Activated T-cell treated with anti-CD3 and anti-CD28 coated beads for 1 hour (primary cell): ENCODE measurements around the gene CDH26.

ENCODE experiments used
- DNase-seq: peaks from one replicate; pipeline ENCODE4 v3.0.0-alpha.2; 2020; ENCODE audit warnings: low read depth

The CDH26 gene

DNA sequence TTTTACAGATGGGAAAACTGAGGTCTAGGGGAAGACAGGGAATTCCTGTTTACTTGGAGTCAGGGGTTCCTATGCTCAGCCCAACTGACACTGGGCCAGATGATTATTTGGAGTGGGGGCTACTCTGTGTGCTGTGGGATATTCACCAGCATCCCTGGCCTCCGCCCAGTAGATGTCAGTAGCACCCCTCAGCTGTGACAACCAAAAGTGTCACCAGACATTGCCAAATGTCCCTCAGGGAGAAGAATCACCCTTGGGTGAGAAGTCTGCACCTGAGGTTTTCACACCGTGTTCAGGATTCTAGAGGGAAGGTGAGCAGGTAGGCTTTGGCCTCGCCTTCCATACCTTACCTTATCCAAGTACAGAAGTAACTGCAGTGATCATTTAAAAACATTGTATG lies 27.6 kb downstream of the CDH26 start:
- DNase-seq = no peak

DNA sequence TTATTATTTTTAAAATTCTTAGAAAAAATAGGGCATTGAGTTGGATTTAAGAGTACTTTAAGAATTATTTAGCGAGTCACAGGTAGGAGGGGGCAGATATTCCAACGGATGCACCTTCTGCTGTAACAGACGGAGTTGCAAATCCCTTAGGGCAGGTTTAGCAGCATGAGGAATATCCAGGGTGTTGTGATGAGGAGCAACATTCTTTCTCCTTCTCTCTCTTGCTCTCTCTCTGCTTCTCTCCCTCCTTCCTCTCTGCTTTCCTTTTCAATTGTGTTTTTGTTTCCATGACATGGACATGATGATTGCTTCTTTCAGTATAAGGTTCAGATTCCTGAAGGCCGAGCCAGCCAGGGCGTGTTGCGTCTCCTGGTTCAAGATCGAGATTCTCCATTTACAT lies 28.9 kb downstream of the CDH26 start:
- no peak for DNase-seq

DNA sequence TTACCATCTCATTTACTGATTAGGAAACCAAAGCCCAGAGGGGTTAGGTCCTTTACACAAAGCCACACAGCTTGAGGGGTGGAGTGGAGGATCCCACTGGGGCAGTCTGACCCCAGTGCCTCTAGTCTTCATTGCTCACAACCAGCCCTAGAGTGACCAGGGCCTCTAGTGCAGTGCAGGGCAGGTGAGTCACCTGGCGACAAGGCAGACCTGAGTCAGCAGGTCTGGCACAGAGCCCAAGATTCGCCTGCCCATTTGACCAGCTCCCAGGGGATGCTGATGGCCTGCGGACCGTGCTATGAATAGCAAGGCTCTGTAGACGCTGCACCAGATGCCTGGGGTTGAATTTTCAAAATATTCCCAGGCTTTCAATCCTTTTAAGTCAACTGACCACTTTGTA lies 29.9 kb downstream of the CDH26 start:
- no peak for DNase-seq

DNA sequence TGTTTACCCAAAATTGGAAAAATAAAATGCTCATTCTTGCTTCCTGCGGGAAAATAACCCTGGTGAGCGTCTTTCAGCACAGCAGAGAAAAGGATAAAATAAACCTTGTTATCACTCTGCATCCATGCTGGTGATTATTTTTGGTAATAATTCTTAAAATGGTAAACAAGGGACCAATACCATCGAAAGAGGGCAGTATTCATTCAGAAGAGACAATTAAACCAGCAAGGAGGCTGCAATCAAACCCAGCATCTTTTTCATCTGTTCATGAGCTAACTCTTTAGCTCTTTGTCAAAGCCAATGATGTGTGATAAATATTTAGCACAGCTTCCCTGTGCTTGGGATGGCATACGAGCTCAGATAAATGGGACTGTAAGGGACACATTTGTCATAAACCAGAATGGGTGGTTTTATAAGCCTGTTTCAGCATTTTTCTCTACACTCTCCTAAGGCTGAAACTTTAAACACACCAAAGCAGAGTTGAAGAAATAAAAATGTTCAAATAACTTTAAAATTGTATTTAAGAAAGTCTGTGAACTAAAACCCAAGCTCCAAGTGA lies 34.4 kb downstream of the CDH26 start:
- no peak for DNase-seq

DNA sequence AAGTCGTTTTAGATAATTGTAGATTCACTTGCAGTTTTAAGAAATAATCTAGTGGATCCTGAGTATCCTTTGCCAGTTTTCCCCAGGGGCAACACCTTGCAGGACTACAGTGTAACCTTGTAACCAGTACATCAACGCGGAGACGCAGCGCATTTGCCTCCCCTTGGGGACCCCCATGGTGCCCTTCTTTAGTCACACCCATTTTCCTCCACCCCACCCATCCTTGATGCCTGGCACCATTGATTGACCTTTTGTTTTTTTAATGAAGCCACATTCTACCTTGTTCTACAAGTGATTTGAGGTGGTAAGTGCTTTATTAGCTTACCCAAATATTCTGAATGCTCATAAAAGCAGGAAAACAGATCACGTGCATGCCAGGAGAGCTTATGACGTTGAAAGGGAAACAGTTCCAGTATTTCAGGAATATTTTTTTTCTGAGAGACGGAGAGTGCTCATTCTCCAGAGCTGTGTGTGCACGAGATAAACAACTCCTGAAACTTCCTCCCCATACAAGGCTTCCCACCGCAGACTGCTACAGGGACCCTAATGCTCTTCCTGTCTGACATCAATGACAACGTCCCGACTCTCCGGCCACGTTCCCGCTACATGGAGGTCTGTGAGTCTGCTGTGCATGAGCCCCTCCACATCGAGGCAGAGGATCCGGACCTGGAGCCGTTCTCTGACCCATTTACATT lies 35.7 kb downstream of the CDH26 start:
- DNase-seq = no peak

DNA sequence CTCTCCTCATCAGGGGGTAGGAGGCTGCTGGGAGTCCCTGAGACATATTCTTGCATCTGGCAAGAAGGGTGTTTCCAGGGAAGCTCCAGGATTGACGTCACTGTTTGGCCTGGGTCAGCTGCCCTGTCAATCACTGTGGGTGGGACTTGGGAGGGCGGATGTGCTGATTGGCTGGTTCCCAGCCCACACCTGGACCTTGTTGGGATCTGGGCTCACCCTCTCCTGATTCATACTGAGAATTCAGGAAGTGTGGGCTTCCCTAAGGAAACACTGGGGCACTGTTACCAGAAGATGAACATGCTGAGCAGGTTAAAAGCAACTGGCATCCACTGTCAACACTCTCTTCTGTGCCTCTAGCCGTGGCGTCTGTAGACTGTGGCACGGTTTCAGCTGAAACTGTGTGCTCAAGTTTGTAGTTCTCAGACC lies 36.5 kb downstream of the CDH26 start:
- no peak for DNase-seq

DNA sequence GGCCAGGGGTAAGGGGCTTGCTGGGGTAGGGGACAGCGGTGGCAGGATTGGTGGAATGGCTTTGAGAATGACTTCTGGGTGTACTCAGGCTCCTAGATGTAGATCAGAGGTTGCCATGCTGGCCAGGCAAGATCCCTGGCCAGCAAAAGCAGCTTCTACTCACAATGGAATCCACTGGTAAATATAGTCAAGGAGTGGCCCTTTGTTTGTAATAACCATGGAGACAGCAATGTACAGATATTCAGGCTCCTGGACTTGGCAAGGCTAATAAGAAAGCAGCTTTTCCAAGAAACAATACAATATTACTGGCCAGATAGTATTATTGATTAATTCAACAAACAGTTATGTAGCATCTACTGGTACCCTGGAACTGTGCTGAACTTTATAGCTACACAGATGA lies 37.9 kb downstream of the CDH26 start:
- no peak for DNase-seq

DNA sequence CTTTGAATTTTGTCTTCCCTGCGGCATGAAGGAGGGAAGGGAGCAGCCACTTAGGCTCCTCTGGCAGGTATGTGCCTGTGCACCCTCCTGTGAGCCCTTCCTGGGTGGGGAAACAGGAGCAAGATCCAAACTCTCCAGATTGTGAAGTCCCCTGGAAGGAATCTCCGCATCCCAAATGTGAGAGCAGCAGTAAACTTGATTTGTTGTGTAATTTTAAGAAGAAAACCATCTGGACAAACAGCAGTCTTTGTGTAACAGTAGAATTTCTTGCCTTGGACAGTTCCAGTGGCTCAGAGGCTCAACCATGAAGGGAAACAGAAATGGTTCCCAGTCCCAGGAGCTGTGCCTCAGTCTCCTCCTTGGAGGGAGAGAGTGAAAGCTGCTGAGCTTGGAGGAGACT lies 39.7 kb downstream of the CDH26 start:
- DNase-seq = no peak

DNA sequence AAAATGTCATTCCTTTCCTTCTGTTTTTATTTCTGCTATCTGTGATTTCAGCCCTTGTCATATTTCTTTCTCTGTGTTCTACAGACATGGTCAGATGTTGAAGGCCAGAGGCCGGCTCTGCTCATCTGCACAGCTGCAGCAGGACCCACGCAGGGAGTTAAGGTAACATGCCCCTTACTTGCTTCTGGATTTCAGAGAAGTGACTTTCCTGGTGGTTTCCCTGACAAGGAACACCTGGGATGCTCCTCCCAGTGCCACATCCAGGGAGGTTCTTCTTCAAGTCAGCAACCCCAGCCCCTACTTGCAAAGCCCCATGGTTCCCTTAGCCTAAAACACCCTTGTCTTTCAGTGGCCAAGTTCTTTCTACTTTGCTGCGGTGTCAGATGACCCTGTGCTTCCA lies 41.3 kb downstream of the CDH26 start:
- DNase-seq = no peak

DNA sequence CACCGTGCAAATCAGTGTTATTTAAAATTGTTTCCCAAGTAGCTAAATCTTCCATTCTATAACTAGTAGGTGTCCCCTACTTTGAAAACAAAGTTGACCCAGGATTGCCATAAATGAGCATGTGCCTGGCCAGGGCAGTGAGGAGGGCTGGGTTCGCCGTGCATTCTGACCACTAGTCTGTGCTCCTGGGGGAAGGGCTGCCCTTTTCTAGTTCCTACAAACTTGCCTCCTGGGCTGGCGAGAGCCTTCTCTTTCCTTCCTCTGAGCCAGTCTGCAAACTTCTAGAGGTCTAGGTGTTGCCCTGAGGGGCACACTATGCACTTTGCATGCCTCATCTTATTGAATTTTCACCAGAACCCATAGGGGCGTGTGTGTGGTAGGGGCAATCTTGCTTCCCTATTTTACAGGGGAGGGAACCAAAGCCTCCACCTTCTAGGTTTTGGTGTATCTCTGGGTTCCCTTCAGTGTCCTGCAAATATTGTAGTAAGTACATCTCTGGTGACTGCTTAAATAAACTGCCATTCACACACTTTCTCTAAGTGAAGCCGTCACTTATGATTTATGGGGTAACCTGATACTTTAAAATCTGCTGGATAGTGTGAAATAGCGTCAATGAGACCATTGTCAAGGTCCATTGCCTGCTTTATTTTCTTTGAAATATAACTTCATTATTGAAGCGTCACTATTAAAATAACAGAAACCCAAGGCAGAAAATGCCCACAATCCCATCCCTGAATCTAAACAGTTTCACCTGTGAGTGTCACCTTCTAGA lies 42.2 kb downstream of the CDH26 start:
- no peak for DNase-seq

DNA sequence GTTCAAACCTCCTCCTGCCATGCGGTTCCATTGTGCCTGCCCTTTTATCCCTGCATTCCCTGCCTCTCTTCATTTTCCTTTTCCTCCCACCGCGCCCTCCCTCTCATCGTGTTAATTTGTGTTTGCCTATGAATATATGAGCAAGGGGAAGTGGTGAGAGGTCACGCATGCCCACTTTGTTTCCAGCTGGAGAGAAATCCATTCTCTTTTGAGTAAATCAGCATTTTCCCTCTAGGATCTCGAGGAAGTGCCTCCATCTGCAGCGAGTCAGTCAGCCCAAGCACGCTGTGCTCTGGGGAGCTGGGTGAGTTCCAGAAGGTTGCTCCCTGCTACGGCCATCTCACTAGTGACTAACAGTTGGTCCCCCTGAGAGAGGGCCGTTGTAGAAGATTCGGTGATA lies 42.9 kb downstream of the CDH26 start:
- no peak for DNase-seq

DNA sequence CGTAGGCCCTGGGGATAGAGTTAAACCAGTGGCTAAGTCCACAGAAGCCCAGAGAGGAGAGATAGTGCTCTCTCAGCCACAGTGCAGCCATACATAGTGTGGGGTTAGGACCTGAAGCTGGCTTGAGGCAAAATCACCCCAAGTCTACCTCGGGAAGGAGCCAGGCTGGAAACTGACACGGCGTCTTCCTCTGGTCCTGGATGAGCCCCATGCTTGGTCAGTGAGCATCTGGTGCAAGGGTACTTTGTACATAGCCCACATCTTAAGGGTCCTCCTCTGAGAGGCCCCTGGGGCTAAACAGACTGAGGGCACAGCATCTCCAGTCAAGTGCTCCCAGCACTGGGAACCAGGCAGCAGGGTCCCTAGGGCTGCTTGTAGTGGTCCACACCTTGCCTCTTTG lies 45.6 kb downstream of the CDH26 start:
- no peak for DNase-seq

DNA sequence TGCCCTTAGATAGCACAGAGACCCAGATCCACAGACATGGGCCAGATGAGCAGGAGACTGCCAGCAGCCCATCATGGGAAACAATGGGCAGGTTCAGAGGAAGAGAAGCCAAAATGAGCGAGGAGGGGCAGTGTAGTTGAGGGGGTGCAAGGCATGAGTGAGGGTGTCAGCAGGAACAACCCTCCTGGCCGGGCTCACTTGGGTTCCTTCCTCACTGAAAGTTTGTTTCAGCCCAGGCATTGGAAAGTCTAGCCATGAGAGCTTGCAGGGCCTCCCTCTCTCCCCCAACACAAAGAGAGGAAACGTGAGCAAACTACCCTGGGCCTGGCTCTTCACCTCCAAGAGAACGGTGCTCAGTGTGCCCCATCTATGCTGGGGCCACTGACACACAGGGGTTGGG lies 48.0 kb downstream of the CDH26 start:
- DNase-seq = no peak

DNA sequence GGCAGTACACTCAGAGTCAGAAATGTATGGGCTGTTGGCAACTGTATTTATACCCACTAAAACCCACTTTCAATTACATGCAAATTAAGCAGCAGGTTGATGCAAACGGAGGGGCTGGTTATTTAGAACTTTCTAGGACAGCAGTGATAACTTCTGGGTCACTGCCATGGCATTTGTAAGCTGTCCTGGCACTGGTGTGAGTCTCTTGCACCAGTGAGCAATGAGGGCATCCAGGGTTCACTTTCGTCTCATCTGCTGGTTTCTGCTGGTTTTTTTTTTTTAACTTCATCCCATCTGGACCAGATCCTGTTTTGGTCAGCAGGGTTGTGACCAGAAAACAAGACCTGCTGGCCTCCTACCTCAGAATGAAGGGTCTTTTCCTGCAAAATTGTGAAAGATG lies 49.2 kb downstream of the CDH26 start:
- DNase-seq = no peak

DNA sequence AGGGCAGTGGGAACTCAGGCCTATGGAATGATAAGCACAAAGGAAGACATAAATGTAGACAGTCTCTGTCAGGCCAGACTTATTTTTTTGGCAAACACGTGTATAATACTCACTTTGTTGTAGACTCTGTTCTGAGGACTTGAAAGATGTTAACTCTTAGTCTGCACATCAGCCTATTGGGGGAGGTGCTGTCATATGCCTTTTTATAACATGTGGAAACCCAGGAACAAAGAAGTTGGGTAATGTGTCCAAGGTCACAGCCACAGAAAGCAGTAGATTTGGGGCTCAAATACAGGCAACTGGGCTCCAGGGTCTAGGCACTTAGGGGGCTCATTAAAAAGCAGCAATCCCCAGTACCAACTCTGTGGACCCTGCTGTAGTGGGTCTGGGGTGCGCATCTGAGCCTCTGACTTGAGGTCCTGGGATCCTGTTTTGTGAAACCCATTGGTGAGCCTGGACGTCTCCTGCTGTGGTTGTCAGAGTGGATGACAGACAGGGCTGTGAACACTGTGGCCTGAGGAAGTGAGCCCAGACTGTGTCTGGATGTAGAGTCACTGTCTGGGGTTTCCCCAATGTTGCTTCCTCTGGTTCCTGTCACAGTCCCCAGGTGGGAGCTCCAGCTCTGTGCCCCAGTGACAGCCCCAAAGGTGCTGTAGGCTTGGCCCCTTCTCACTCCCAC lies 50.0 kb downstream of the CDH26 start:
- no peak for DNase-seq

DNA sequence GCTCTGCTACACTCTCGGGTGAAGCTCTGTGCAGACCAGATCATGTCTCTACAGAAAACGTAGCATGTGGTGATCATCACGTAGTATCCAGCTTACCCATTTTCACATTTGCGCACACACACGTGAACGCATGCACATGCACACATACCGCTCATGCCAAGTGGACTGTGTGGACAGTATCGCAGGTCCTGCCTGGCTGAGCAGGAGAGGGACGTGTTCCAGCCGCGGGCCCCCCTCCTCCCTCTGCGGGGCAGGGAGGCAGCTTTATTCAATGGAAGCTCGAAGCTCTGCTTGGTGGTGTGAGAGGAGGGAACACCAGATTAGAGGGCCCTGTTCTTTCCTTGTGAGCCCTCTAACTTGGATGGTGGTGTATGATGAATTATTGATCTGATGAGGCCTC lies 51.1 kb downstream of the CDH26 start:
- DNase-seq = no peak

DNA sequence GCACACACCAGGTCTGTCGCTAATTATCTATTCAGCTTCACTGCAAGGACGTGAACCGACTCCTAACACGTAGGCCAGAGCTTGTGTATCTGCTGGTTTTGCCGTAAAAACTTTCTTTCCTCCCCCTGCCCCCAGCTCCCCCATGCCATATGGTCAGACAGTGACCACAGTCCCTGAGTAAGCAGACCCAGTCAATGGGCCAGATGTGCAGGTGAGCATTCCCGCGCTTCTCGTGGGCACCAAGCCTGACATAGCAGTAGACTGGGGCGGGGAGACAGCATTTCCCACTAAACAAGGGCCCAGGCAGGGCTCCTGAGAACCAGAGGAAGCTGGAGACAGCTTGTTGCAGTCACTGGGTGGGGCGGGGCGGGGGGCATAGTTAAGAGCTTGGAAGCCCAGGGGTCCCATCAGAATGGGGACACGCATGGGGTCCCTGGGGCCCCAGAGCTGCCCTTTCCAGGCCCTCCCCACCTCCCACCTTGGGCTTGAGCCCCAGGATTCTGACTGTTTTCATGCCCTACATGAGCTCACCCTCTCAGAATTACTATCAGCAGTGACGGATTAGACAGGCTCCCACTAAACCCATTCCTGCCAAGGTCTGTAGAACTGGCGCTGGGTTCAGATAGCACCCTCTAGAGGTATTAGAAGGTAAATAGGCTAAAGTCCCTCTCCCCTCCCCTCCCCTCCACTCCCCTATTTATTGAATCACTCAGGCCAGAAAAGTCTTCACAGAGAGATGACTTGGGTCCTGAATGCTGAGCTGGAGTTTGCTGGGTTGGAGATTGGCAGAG lies 51.8 kb downstream of the CDH26 start:
- no peak for DNase-seq

DNA sequence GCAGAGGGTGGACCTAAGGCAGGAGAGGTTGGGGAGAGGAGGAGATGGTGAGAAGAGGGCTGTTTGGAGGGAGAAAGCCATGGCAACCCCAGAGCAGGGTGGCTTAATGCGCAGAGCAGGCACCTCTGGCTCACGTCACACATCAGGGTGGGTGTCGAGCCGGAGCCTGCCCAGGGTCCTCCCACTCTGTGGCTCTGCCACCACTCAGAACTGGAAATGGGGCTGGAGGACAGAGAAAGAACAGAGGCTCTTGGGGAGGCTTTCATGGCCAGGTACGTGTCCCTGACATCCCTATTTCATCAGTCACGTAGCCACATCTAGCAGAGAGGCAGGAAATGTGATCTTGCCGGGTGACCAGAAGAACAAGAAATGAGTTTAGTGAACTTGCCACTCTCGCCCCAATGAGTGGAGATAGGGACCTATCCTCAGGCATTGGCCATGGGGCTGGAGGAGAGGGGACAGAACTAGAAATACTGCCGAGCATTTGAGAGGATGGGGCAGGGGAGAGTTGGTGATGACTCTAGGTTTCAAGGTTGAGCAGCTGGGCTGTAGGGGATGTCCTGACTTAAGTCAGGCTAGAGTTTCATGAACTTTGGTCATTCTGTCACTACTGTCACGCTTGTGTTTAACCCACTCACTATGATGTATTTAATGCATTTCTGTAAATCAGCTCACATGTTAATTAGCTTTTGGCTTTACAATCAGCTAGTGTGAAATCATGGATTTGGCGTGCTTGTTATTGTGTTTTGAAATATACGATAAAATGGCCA lies 52.7 kb downstream of the CDH26 start:
- DNase-seq = no peak

DNA sequence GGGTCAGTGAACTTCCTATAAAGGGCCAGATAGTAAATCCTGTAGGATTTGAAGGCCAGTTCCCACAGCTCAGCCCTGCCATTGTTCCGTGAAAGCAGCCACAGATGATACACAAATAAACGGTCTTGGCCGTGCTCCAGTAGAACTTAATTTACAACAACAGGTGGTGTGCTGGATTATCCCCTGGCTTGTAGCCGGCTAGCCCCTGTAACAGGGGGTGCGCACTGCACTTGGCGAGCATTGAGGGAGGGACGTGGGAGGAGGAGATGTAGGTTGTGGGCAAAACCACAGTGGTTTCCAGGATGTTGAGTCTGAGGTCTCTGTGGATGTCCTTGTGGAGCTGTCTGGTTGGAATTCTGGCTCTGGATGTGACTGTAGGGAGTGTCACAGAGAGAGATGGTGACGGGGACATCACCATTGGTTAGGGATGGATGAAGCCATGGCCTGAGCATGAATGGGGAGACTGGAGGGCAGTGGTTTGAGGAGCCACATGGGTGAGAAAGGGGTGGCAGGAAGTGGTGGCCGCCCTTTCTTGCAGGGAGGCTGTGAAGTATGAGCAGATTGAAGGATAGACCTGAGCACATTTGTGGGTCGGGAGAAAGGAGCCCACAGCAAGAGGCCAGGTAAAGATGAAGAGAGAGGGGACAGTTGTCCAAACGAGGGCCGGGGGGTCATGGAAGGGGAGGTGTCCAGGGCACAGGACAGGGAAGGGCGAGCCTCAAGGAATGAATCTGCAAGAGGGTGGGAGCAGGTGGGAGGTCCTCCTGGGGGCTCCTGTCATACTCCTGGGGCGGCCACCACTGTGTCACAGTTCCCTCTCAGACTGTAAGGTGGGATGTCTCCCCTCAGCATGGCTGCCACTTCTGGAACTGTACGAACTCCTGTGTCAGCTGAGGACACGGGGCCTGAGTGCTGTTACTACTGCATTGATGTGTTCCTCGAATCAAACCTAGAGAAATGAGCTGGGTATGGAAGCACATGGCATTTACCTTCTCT lies 53.6 kb downstream of the CDH26 start:
- no peak for DNase-seq
